ENCODE data around the gene FXN.

DNA sequence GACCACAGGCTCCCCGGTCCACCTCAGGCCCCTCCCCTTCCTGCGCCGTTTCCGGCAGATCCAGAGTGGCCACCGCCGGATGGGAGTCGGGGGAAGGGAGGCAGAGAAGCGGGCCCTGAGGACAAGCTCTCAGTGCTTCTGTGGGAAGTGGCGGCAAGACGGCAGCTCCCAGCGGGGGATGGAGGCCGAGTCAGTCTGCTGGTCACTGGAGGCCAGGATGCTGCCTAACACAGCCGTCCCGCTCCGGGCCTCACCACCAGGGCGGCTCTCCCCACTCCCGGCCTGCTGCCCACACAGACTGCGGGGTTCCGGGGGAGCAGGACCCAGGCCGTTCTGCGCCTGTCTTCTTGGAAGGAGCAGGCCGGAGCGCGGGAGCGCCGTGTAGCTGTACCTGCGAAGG, 31.4 kb downstream of the FXN start:
- TF ChIP-seq, protein P1, sequence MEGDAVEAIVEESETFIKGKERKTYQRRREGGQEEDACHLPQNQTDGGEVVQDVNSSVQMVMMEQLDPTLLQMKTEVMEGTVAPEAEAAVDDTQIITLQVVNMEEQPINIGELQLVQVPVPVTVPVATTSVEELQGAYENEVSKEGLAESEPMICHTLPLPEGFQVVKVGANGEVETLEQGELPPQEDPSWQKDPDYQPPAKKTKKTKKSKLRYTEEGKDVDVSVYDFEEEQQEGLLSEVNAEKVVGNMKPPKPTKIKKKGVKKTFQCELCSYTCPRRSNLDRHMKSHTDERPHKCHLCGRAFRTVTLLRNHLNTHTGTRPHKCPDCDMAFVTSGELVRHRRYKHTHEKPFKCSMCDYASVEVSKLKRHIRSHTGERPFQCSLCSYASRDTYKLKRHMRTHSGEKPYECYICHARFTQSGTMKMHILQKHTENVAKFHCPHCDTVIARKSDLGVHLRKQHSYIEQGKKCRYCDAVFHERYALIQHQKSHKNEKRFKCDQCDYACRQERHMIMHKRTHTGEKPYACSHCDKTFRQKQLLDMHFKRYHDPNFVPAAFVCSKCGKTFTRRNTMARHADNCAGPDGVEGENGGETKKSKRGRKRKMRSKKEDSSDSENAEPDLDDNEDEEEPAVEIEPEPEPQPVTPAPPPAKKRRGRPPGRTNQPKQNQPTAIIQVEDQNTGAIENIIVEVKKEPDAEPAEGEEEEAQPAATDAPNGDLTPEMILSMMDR (IDR thresholded peaks at IDR 0.05): no peak
- TF ChIP-seq POLR2A (IDR thresholded peaks at IDR 0.05): no peak
- no peak for TF ChIP-seq EP300 (IDR thresholded peaks at IDR 0.05)
- no peak for TF ChIP-seq POLR2AphosphoS5 (IDR thresholded peaks at IDR 0.05)
